HCT116 (cell line): ENCODE measurements around the gene CCBE1. TPM values are rescaled to one million over a fixed set of nuclear protein-coding genes. Genes with fewer than 3 reads are reported as not detected.

Source experiments
- ATAC-seq: fragments of 200-7000 bp; cut with Tn5 transposase; 2 replicates; pipeline ENCODE4 v1.9.1; 2020; ENCODE audit warnings: mild to moderate bottlenecking, moderate library complexity
- BruUV-seq: library from RNA; stranded (reverse); fragments of 400-500 nt; replicated peaks from 2 replicates; lab custom pipeline; 2021; lab: Mats Ljungman, UMichigan
- CTCF ChIA-PET: fragments of 300-600 bp; sonication (Branson Sonifier 250); formaldehyde crosslinking; loops from one replicate; lab custom pipeline; 2021; ENCODE audit warnings: antibody characterized with exemption; lab: Charles Lee
- POLR2A ChIA-PET: fragments of 300-600, 350-600 bp; sonication (Branson Sonifier 250); formaldehyde crosslinking; loops from one replicate; lab custom pipeline; 2021; ENCODE audit warnings: antibody characterized with exemption; lab: Charles Lee
- RAD21 ChIA-PET, 2 experiments: fragments of 300-600 bp; sonication (Branson Sonifier 250); formaldehyde crosslinking; loops; one replicate each; lab custom pipeline; 2023; ENCODE audit warnings: low total read pairs in 2 of 2; ENCODE audit not compliant: uncharacterized antibody in 2 of 2, unreplicated experiment in 2 of 2, low non-redundant PET in 1 of 2; lab: Charles Lee
- DNase-seq: peaks from one replicate; pipeline ENCODE4 v3.0.0-alpha.2; 2010; ENCODE audit warnings: low read depth, low spot score
- H2AFZ ChIP-seq: fragments of 200-600 bp; shearing (Covaris generic), sonication (generic); 2 replicates; pipeline ENCODE4 v1.6.1; 2017; ENCODE audit warnings: low read depth, mixed run types, mixed read lengths, antibody characterized with exemption, low read length; ENCODE audit not compliant: poor library complexity, severe bottlenecking
- H3K27ac ChIP-seq: 2 replicates; pipeline ENCODE4 v1.5.1; 2012; ENCODE audit warnings: low read depth, low read length
- H3K27me3 ChIP-seq: fragments of 200-600 bp; sonication (generic); 2 replicates; pipeline ENCODE4 v1.6.1; 2016; ENCODE audit warnings: mixed run types, low read length, mixed read lengths; ENCODE audit not compliant: insufficient read depth
- H3K36me3 ChIP-seq, 2 experiments: fragments of 200-500 bp in 1 of 2; fragments of 200-600 bp in 1 of 2; sonication (Bioruptor generic) in 1 of 2; sonication (generic) in 1 of 2; 2 replicates each; pipeline versions ENCODE4 v1.5.1 to v1.6.1; 2014 to 2016; ENCODE audit warnings: low read length in 2 of 2, inconsistent platforms in 1 of 2, mixed read lengths in 1 of 2, mixed run types in 1 of 2; ENCODE audit not compliant: insufficient read depth in 2 of 2, control insufficient read depth in 1 of 2
- H3K4me1 ChIP-seq, 2 experiments: fragments of 200-600 bp in 1 of 2; sonication (generic) in 1 of 2; 2 replicates each; pipeline versions ENCODE4 v1.5.1 to v1.6.1; 2012 to 2017; ENCODE audit warnings: low read length in 2 of 2, inconsistent platforms in 1 of 2, mild to moderate bottlenecking in 1 of 2, mixed read lengths in 1 of 2, mixed run types in 1 of 2, moderate library complexity in 1 of 2; ENCODE audit not compliant: insufficient read depth in 2 of 2, control insufficient read depth in 1 of 2
- H3K4me2 ChIP-seq: fragments of 200-600 bp; sonication (generic); 2 replicates; pipeline ENCODE4 v1.6.1; 2017; ENCODE audit warnings: mixed run types, low read length, mixed read lengths
- H3K4me3 ChIP-seq, 2 experiments: fragments of 200-600 bp in 1 of 2; sonication (generic) in 1 of 2; replicated peaks in 1 of 2; 2 replicates each; pipeline ENCODE4 v1.5.1; 2011 to 2016; ENCODE audit warnings: low read length in 2 of 2, control low read depth in 1 of 2, low read depth in 1 of 2, mild to moderate bottlenecking in 1 of 2, mixed read lengths in 1 of 2, mixed run types in 1 of 2
- H3K79me2 ChIP-seq: fragments of 200-600 bp; sonication (generic); 2 replicates; pipeline ENCODE4 v1.6.1; 2017; ENCODE audit warnings: mild to moderate bottlenecking, mixed run types, low read length, moderate library complexity, mixed read lengths; ENCODE audit not compliant: insufficient read depth
- H3K9ac ChIP-seq: fragments of 200-600 bp; sonication (generic); 2 replicates; pipeline ENCODE4 v1.6.1; 2016; ENCODE audit warnings: low read length, mixed read lengths
- H3K9me2 ChIP-seq: fragments of 200-600 bp; sonication (generic), shearing (Covaris generic); 2 replicates; pipeline ENCODE4 v1.6.1; 2017; ENCODE audit warnings: mixed run types, mild to moderate bottlenecking, moderate library complexity; ENCODE audit not compliant: insufficient read depth
- H3K9me3 ChIP-seq, 2 experiments: fragments of 200-500 bp in 1 of 2; fragments of 200-600 bp in 1 of 2; sonication (Bioruptor generic) in 1 of 2; sonication (generic) in 1 of 2; 2 replicates each; pipeline ENCODE4 v1.6.1; 2014 to 2017; ENCODE audit warnings: low read length in 2 of 2, mixed read lengths in 2 of 2, inconsistent platforms in 1 of 2, low read depth in 1 of 2, mild to moderate bottlenecking in 1 of 2, mixed run types in 1 of 2, moderate library complexity in 1 of 2; ENCODE audit not compliant: control insufficient read depth in 1 of 2, insufficient read depth in 1 of 2
- H4K20me1 ChIP-seq: fragments of 200-600 bp; sonication (generic), shearing (Covaris generic); 2 replicates; pipeline ENCODE4 v1.6.1; 2017; ENCODE audit warnings: mixed run types, mild to moderate bottlenecking, moderate library complexity; ENCODE audit not compliant: insufficient read depth
- CBX3 ChIP-seq: IDR thresholded peaks from 2 replicates; pipeline ENCODE4 v1.6.1; 2012; ENCODE audit warnings: low read depth
- EZH2 ChIP-seq: fragments of 200-600 bp; sonication (generic); IDR thresholded peaks from 2 replicates; pipeline ENCODE4 v1.6.1; 2017; ENCODE audit warnings: antibody characterized with exemption, mixed run types
- EZH2phosphoT487 ChIP-seq: fragments of 200-600 bp; IDR thresholded peaks from 2 replicates; pipeline ENCODE4 v1.6.1; 2018; ENCODE audit warnings: antibody characterized with exemption, borderline replicate concordance
- FOSL1 ChIP-seq: IDR thresholded peaks from 2 replicates; pipeline ENCODE4 v1.6.1; 2012; ENCODE audit warnings: low read depth
- JUND ChIP-seq: IDR thresholded peaks from 2 replicates; pipeline ENCODE4 v1.6.1; 2012
- MAX ChIP-seq: IDR thresholded peaks from 2 replicates; pipeline ENCODE4 v1.6.1; 2012
- POLR2A ChIP-seq: IDR thresholded peaks from 2 replicates; pipeline ENCODE4 v1.7.0; 2011; ENCODE audit warnings: borderline replicate concordance; ENCODE audit not compliant: insufficient read depth, insufficient read length; ENCODE audit errors: extremely low read depth
- POLR2AphosphoS5 ChIP-seq: IDR thresholded peaks from 2 replicates; pipeline ENCODE4 v1.6.1; 2011; ENCODE audit warnings: mild to moderate bottlenecking, low read depth, low read length, moderate library complexity
- SIN3A ChIP-seq: IDR thresholded peaks from 2 replicates; pipeline ENCODE4 v1.6.1; 2012; ENCODE audit warnings: low read depth
- TCF7L2 ChIP-seq: IDR thresholded peaks from 2 replicates; pipeline ENCODE4 v1.7.0; 2011; ENCODE audit warnings: borderline replicate concordance, inconsistent platforms; ENCODE audit not compliant: insufficient read depth, insufficient read length; ENCODE audit errors: extremely low read depth
- ZBTB33 ChIP-seq: IDR thresholded peaks from 2 replicates; pipeline ENCODE4 v1.6.1; 2011; ENCODE audit warnings: mild to moderate bottlenecking, low read length, moderate library complexity; ENCODE audit not compliant: insufficient replicate concordance; ENCODE audit errors: extremely low read depth
- ZNF274 ChIP-seq: fragments of 200-500 bp; sonication (Bioruptor generic); IDR thresholded peaks from 2 replicates; pipeline ENCODE4 v1.6.1; 2014; ENCODE audit warnings: mild to moderate bottlenecking, low read depth, low read length, inconsistent platforms
- intact Hi-C: fragments of 100-400 bp; cut with micrococcal nuclease; formaldehyde crosslinking; loops from 2 replicates; pipeline ENCODE4 v1.10.0; 2022
- total RNA-seq: library from RNA; stranded (reverse); gene quantifications from one replicate; pipeline ENCODE4 v1.2.1, GENCODE V29; 2021; ENCODE audit not compliant: unreplicated experiment
- TF ChIP-seq, protein P1 (sequence below), 3 experiments: fragments of 200-600 bp in 1 of 3; sonication (generic) in 1 of 3; IDR thresholded peaks in 2 of 3; conservative IDR thresholded peaks in 1 of 3; 2 replicates each; pipeline ENCODE4 v1.5.1; 2012 to 2017; ENCODE audit warnings: low read depth in 2 of 3, low read length in 2 of 3, antibody characterized with exemption in 1 of 3, borderline replicate concordance in 1 of 3, control low read depth in 1 of 3, mild to moderate bottlenecking in 1 of 3, mixed read lengths in 1 of 3, mixed run types in 1 of 3, moderate library complexity in 1 of 3; ENCODE audit not compliant: insufficient read depth in 1 of 3
- TF ChIP-seq, protein P2 (sequence below): IDR thresholded peaks from 2 replicates; pipeline ENCODE4 v1.6.1; 2012

The CCBE1 gene
- total RNA-seq, 1 experiment from 2014 or later: 0.84 TPM

DNA sequence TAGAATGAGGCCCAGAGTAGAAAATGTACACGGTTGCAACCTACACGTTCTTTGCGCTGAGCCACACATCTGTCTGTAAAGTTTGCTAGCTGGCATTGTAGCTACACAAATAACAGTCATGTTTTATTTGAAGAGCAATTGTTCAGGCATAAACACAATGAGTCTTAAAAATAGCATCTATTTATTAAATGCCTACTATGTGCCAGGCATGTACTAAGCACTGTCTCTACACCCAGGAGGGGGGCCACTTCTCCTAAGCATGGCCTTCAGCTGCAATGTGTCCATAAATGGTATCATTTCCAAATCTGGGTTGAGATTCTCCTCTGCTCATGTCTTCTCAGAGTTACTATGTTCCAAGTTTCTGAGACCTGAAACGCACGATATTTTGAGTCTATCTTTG is 182.1 kb downstream of the CCBE1 start:
- Histone ChIP-seq H3K79me2 (no peaks in the 10 kb centered on the region), H2AFZ (no peak overlapping the region), H3K27me3 (peaks cover 45% of the 10 kb centered on the region), H3K27ac (no peak overlapping the region), H3K9me3 (no peaks in the 10 kb centered on the region), H4K20me1 (no peaks in the 10 kb centered on the region), H3K9me2 (no peaks in the 10 kb centered on the region), H3K9ac (no peak overlapping the region), H3K4me2 (no peak overlapping the region), H3K4me3 (no peak overlapping the region), H3K4me1 (peaks cover 3 to 5% of the 10 kb centered on the region in 2 experiments), H3K36me3 (no peaks in the 10 kb centered on the region)
- ATAC-seq (no peak), DNase-seq (no peak)
- intact Hi-C loops: loop anchor here (1.0 kb wide), 1 partner anchor 49 kb away; no protein-coding TSS in a partner anchor
- TF ChIP-seq EZH2: no peak
- TF ChIP-seq POLR2AphosphoS5: no peak
- TF ChIP-seq CBX3: no peak
- TF ChIP-seq, protein P1, sequence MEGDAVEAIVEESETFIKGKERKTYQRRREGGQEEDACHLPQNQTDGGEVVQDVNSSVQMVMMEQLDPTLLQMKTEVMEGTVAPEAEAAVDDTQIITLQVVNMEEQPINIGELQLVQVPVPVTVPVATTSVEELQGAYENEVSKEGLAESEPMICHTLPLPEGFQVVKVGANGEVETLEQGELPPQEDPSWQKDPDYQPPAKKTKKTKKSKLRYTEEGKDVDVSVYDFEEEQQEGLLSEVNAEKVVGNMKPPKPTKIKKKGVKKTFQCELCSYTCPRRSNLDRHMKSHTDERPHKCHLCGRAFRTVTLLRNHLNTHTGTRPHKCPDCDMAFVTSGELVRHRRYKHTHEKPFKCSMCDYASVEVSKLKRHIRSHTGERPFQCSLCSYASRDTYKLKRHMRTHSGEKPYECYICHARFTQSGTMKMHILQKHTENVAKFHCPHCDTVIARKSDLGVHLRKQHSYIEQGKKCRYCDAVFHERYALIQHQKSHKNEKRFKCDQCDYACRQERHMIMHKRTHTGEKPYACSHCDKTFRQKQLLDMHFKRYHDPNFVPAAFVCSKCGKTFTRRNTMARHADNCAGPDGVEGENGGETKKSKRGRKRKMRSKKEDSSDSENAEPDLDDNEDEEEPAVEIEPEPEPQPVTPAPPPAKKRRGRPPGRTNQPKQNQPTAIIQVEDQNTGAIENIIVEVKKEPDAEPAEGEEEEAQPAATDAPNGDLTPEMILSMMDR (IDR thresholded peaks at IDR 0.05 in 2 of 3, conservative IDR thresholded peaks at IDR 0.05 in 1 of 3; ENCODE audit: borderline replicate concordance in 1 of 3, insufficient read depth in 1 of 3, low read depth in 2 of 3, low read length in 2 of 3): no peak
- BruUV-seq: no TSS peak
- RAD21 ChIA-PET: no interaction called here
- POLR2A ChIA-PET: no interaction called here
- CTCF ChIA-PET: no interaction called here

DNA sequence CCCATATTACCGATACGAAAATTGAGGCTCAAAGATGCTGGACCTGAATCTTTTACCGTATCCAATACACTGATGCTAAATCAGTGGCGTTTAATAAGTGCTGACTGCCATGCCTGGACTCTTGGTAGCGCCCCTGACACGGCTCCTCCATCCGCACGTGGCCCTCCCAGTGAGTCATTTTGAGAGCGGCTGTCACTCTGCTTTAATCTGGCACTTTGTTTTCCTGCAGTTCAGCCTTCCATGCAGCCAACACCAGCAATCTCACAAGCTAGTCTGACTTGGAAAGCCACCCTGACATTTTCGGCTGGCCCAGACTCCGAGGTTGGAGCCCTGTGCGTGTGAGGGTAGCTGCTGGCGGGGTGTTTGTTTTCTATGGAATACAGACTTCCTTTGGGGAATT is 183.0 kb downstream of the CCBE1 start:
- H3K4me2 ChIP-seq: no peak overlapping the region
- RAD21 ChIA-PET: no interaction called here
- CTCF ChIA-PET: no interaction called here
- no peak overlapping the region for H3K27ac ChIP-seq
- no peaks in the 10 kb centered on the region for H3K9me2 ChIP-seq
- no peak overlapping the region for H3K9ac ChIP-seq
- peaks cover 49% of the 10 kb centered on the region for H3K27me3 ChIP-seq
- no TSS peak for BruUV-seq
- H3K4me1 ChIP-seq: peaks cover 3 to 5% of the 10 kb centered on the region in 2 experiments
- POLR2A ChIA-PET: no interaction called here
- no peak overlapping the region for H2AFZ ChIP-seq
- no peaks in the 10 kb centered on the region for H3K36me3 ChIP-seq
- no peaks in the 10 kb centered on the region for H3K79me2 ChIP-seq
- DNase-seq (no peak), ATAC-seq (no peak)
- intact Hi-C loops: no loop called here
- no peak overlapping the region for H3K4me3 ChIP-seq
- H3K9me3 ChIP-seq: no peaks in the 10 kb centered on the region
- no peaks in the 10 kb centered on the region for H4K20me1 ChIP-seq
- TF ChIP-seq SIN3A (no peak), TCF7L2 (no peak), JUND (no peak), ZNF274 (no peak), ZBTB33 (no peak), EZH2phosphoT487 (no peak), FOSL1 (no peak), POLR2A (no peak), MAX (no peak)
- TF ChIP-seq, protein P2, sequence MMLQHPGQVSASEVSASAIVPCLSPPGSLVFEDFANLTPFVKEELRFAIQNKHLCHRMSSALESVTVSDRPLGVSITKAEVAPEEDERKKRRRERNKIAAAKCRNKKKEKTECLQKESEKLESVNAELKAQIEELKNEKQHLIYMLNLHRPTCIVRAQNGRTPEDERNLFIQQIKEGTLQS: no peak
- TF ChIP-seq, protein P1 (IDR thresholded peaks at IDR 0.05 in 2 of 3, conservative IDR thresholded peaks at IDR 0.05 in 1 of 3; ENCODE audit: borderline replicate concordance in 1 of 3, insufficient read depth in 1 of 3, low read depth in 2 of 3, low read length in 2 of 3): no peak
